ENCODE data around the gene FOXP1.

FOXP1 gene

DNA sequence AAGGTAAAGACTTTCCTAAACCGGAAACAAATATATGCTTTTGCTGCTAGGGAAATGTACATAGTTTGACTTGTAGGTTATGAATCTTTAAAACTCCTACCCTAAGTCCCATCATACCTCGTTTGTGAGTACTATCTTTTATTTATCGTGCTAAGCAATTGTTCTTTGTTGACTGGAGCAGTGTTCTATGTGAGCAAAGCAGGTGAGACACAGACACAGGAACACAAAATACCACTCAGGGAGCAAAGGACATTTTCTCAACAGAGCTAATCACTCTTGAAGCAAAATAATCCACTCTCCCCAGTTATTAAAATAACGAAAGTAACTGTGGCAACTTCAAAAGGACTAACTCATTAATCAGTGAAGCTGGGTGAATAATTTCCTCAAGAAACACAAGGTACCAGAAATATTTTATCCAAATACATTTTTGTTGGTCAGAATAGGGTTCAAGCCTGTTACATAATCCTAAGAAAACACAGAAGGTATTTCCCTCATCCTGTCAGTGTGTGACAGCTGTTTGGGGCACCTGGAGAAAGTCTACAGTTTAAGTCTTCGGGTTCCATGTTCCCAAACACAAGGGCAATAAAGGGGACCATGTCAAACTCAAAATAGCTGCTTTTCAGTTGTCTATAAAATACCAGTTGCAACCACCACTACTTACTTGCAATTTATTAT lies 407.7 kb downstream of the FOXP1 start:
- no peaks in the 10 kb centered on the region; the same call in 1 of the 2 replicates for H3F3A ChIP-seq (ENCODE audit: control insufficient read depth, insufficient read depth)
- no peak overlapping the region for H3K4me2 ChIP-seq (ENCODE audit: low read length)
- no peaks in the 10 kb centered on the region for H4K20me1 ChIP-seq (ENCODE audit: control insufficient read depth, insufficient read depth, low read depth, low read length)
- no peaks in the 10 kb centered on the region; the same call in 1 of the 2 replicates for H3K36me3 ChIP-seq (ENCODE audit: control insufficient read depth, low read length)
- no peaks in the 10 kb centered on the region for H3K4me1 ChIP-seq (ENCODE audit: control insufficient read depth, low read length)
- no peak overlapping the region for H3K4me3 ChIP-seq (ENCODE audit: low read length)
- no peaks in the 10 kb centered on the region for H3K9me2 ChIP-seq (replicated peaks; ENCODE audit: control insufficient read depth, low read length)
- H3K27me3 ChIP-seq (ENCODE audit: control insufficient read depth, low read length) = no peaks in the 10 kb centered on the region
- TF ChIP-seq EZH2phosphoT487 (IDR thresholded peaks at IDR 0.05; ENCODE audit: borderline replicate concordance, low read length) = no peak
- TF ChIP-seq, protein P1, sequence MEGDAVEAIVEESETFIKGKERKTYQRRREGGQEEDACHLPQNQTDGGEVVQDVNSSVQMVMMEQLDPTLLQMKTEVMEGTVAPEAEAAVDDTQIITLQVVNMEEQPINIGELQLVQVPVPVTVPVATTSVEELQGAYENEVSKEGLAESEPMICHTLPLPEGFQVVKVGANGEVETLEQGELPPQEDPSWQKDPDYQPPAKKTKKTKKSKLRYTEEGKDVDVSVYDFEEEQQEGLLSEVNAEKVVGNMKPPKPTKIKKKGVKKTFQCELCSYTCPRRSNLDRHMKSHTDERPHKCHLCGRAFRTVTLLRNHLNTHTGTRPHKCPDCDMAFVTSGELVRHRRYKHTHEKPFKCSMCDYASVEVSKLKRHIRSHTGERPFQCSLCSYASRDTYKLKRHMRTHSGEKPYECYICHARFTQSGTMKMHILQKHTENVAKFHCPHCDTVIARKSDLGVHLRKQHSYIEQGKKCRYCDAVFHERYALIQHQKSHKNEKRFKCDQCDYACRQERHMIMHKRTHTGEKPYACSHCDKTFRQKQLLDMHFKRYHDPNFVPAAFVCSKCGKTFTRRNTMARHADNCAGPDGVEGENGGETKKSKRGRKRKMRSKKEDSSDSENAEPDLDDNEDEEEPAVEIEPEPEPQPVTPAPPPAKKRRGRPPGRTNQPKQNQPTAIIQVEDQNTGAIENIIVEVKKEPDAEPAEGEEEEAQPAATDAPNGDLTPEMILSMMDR (IDR thresholded peaks at IDR 0.05; ENCODE audit: low read depth, low read length, poor library complexity, severe bottlenecking) = no peak
- no peaks in the 10 kb centered on the region for H3K79me2 ChIP-seq (ENCODE audit: control insufficient read depth, low read length)
- H3K9me3 ChIP-seq (ENCODE audit: control insufficient read depth, insufficient read depth, low read length) = no peaks in the 10 kb centered on the region
- H3K27ac ChIP-seq (ENCODE audit: low read depth, low read length) = no peak overlapping the region

DNA sequence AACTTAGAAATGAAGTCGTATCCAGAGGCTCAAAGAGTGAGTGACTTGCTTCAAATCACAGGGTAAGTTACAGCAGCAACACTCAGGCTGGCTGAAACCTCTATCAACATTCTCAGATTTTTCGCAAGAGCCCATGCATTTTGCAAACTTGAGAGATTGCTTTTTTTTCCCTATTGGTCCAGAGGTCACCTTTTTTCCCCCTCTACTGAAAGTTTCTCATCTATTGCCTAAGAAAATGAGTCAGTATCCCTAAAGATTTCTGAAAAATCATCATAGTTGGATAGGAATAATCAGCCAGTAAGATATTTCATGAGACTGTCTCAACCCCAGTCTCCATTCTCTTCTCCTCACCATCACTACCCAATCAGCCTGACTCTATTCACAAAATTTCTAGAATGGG lies 410.6 kb downstream of the FOXP1 start:
- no peak overlapping the region for H3K4me3 ChIP-seq (ENCODE audit: low read length)
- H3K9me3 ChIP-seq (ENCODE audit: control insufficient read depth, insufficient read depth, low read length) = no peaks in the 10 kb centered on the region
- no peaks in the 10 kb centered on the region for H4K20me1 ChIP-seq (ENCODE audit: control insufficient read depth, insufficient read depth, low read depth, low read length)
- no peaks in the 10 kb centered on the region for H3K9me2 ChIP-seq (replicated peaks; ENCODE audit: control insufficient read depth, low read length)
- no peaks in the 10 kb centered on the region for H3K4me1 ChIP-seq (ENCODE audit: control insufficient read depth, low read length)
- no peak overlapping the region for H3K4me2 ChIP-seq (ENCODE audit: low read length)
- H3K27me3 ChIP-seq (ENCODE audit: control insufficient read depth, low read length) = no peaks in the 10 kb centered on the region
- no peaks in the 10 kb centered on the region for H3K79me2 ChIP-seq (ENCODE audit: control insufficient read depth, low read length)
- no peak overlapping the region for H3K27ac ChIP-seq (ENCODE audit: low read depth, low read length)
- TF ChIP-seq EZH2phosphoT487 (IDR thresholded peaks at IDR 0.05; ENCODE audit: borderline replicate concordance, low read length) = no peak
- TF ChIP-seq, protein P1 (IDR thresholded peaks at IDR 0.05; ENCODE audit: low read depth, low read length, poor library complexity, severe bottlenecking) = no peak
- H3K36me3 ChIP-seq (ENCODE audit: control insufficient read depth, low read length) = no peaks in the 10 kb centered on the region; the same call in 1 of the 2 replicates
- H3F3A ChIP-seq (ENCODE audit: control insufficient read depth, insufficient read depth) = no peaks in the 10 kb centered on the region; the same call in 1 of the 2 replicates

DNA sequence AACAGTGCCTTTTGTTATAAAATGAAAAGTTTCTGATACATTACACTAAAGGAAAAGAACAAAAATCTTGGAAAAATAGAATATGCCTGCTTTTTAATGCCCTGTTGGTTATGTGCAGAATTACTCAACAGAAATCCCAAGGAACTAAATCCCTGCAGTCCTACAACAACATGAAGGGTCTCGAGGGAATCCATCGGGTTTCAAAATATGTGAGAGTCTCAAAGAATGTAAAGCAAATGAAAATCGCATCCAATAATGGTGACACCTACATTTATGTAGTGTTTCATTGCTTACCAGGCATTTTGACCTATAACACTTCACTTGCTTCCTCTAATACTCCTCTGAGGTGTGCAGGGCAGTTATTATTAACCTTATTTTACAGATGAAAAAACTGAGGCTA lies 411.3 kb downstream of the FOXP1 start:
- Histone ChIP-seq H3K9me2 (replicated peaks; ENCODE audit: control insufficient read depth, low read length) (no peaks in the 10 kb centered on the region), H3K4me1 (ENCODE audit: control insufficient read depth, low read length) (no peaks in the 10 kb centered on the region)
- TF ChIP-seq EZH2phosphoT487 (IDR thresholded peaks at IDR 0.05; ENCODE audit: borderline replicate concordance, low read length) = no peak
- TF ChIP-seq, protein P1 (IDR thresholded peaks at IDR 0.05; ENCODE audit: low read depth, low read length, poor library complexity, severe bottlenecking) = no peak

More for the DNA sequence above, 411.3 kb downstream of the FOXP1 start:
- no peak overlapping the region for H3K4me3 ChIP-seq (ENCODE audit: low read length)
- no peaks in the 10 kb centered on the region for H3K79me2 ChIP-seq (ENCODE audit: control insufficient read depth, low read length)
- no peak overlapping the region for H3K4me2 ChIP-seq (ENCODE audit: low read length)
- no peaks in the 10 kb centered on the region for H3K27me3 ChIP-seq (ENCODE audit: control insufficient read depth, low read length)
- H4K20me1 ChIP-seq (ENCODE audit: control insufficient read depth, insufficient read depth, low read depth, low read length) = no peaks in the 10 kb centered on the region
- H3K9me3 ChIP-seq (ENCODE audit: control insufficient read depth, insufficient read depth, low read length) = no peaks in the 10 kb centered on the region
- no peaks in the 10 kb centered on the region; the same call in 1 of the 2 replicates for H3F3A ChIP-seq (ENCODE audit: control insufficient read depth, insufficient read depth)
- peaks cover 4% of the 10 kb centered on the region for H3K36me3 ChIP-seq (ENCODE audit: control insufficient read depth, low read length)
- H3K27ac ChIP-seq (ENCODE audit: low read depth, low read length) = no peak overlapping the region
